ENCODE results near the gene VAC14. TPM values are rescaled to one million over a fixed set of nuclear protein-coding genes. Genes with fewer than 3 reads are reported as not detected.

VAC14 gene
- total RNA-seq, 1 donor from 2014 or later, result 17.9 TPM

DNA sequence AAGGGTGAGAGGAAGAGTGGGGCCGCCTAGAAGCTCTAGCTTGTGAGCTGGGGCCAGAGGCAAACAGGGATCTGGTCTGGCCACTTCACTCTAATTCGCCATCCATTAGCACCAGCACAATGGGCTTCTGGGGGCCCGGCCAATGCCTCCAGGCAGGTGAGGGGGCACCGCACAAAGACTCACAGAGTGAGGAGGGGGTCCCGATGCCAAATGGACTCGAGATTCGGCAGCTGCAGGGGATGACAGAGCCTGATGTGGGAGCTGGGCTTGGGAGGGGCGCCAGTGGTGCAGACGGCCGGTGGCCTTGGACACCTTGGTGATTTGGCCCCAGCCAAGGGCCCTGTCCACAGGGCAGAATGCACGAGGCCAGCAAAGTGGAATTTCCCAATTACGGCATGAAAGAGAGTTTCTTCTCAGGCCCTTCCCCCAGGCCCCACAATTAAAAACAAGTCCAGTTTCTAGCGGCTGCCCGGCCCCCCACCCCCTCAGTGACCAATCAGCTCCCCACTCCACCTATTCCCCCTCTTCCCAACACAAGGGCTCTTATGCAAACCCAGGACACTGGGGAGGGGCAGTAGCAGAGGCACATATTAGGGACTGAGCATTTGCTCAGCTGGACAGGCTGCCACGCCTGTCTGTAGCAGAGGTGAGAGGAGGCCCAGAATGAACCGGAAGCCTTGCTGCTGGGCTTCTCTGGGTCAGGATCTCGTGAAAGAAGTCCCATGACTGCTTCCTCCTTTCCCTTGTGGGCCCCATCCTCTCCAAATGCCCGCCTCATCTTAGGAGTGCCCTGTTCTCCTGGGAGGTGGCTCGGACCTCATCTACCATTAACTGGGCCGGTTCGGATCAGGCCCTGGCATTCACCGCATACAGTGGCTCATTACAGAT lies 75.7 kb downstream of the VAC14 start:
- no peak for DNase-seq (ENCODE audit: low read depth in 2 of 2)

DNA sequence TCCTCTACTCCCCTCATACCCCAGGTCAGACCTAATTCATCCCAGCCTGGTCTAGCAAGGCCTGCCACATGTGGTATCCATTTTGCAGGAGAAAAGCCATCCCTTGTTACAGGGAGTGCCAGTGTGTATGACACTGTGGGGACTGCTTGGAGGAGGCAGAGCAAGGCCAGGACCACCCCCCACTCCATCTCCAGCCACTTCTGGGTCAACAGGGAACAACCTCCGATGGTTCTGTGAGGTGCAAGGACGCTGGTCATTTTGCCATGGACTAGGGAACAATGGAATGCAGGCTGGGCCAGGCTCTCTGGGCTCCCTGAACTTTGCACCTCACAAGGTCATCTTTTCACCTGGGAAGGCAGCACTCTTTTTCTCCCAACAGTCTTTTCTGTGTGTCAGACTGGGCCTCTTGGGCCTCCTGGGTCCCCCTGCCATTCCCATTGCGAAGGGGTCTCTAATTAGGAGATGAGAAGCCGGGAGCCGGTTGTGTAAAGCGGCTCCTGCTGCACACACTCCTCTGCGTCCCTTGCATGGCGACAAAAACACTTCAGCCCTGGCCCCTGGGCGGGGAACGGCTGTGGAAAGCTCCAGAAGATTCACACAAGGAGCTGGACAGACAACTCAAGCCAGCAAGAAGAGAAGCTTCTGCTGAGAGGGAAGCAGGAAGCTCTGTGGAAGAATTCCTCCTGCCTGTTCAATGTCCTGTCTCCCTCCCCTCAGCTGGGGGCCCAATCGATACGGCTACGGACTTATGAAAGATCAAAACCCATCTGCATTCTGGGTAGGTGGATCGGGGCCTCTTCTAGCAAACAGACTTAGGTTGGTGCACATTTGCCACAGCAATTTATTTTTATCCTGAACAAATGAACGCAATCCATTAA lies 76.6 kb downstream of the VAC14 start:
- no peak for DNase-seq (ENCODE audit: low read depth in 2 of 2)

- DNase-seq (ENCODE audit: low read depth in 2 of 2), result no peak
These were observed 77.2 kb downstream of the VAC14 start for GRCh38 chr16:70723740-70724145.

DNA sequence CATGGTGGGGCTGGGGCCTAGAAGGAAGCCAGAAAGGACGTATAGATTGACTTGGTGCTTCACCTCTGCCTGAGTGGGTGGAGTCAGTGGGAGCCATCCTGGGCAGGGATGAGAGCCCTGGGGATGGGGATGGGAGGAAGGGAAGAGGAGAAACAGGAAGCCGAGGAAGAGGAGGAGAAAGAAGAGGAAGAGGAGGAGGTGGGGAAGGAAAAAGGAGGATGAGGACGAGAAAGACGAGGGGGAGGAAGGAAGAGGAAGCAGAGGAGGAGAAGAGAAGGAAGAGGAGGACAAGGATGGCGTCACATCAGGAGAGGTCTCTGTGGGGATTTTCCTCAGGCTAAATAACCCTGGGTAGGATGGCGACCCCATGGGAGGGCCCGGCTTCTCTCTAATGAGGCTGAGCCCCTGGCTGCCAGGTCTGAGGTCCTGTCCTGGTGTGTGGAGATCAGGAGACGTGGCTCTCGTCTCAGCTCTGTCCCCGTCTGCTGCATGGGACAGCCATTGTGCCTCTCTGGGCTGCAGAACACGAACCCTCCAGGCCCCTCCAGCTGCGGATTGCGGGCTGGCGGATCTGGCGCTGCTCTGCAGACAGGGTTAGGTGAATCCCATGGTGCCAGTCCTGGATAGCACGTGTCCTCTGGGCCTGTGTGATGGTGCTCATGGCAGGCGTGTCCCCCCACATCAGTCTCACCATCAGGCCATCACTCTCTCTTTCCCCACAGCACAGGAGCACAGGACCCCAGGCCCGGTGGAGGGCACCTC lies 79.6 kb downstream of the VAC14 start:
- DNase-seq (ENCODE audit: low read depth in 2 of 2), result no peak

- DNase-seq (ENCODE audit: low read depth in 2 of 2), result no peak
These were observed 80.3 kb downstream of the VAC14 start for GRCh38 chr16:70720425-70721201.

DNA sequence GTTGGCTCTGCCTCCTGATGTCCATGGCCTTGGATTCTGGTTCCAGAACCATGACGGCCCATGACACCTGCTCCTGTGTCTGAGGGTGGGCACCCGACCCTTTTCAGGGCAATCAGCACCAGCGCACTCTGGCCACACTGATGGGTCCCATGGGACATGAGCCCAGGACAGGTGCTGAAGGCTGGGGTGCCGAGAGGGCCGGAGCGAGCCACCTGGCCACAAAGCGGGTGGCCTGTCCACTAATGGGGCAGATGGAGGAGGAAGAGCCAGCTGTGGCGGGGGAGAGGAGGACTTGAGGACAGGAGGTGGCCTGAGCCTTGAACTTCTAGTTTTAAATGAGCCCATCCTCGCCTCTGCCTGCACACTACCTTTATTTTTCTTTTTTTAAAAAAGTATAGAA lies 83.9 kb downstream of the VAC14 start:
- DNase-seq (ENCODE audit: low read depth in 2 of 2), result no peak

DNA sequence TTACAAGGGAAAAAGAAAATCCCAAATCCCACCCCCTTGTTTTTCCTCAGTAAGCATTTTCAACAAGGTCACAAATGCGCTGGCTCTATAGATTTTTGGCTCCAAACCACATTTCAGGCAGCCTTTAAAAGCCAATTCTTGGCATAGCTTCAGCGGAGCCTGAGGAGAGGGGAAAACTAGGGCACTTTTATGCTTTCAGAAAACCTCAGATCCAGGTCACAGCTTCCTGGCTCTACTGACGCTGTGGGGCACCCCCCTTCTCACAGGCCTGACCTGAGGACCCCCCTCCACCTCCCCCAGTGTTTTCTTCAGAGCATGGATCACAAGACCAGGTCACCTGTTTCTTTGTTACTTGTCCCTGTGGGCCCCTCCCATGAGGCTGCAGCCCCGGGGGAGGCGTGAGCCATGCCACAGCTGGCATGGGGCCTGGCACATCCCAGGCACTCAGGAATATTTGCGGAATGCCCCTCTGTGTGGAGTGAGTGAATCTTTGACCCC lies 85.0 kb downstream of the VAC14 start:
- peak in 1 of 2 donors; percentile 59 for DNase-seq (ENCODE audit: low read depth in 2 of 2)

GRCh38 chr16:70715055-70715858 lies 85.7 kb downstream of the VAC14 start:
- peak; percentile 52 to 70 for DNase-seq (ENCODE audit: low read depth in 2 of 2)

DNA sequence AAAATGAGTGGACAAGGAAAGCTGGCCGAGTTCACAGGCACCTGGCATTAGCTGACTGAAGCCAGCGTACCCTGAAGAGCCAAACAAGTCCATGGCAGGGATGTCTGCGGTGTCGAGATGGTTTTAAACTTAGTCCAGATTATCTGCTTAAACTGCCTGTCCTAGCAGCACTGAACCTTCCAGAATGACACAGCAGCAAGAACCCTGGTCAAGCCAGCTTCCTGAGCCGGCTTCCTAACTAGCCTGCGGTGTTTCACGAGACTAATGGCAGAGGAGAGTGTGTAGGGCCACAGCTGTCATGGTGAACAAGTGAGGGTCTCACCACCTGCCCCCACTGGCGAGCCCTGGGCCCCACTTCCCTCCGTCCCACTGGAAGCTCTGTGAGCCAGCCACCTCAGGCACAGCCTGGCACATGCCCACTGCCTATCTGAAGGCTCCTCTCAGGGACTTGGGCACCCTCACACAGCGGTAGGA lies 86.3 kb downstream of the VAC14 start:
- no peak for DNase-seq (ENCODE audit: low read depth in 2 of 2)

GRCh38 chr16:70713824-70714223 lies 87.1 kb downstream of the VAC14 start:
- DNase-seq (ENCODE audit: low read depth in 2 of 2), result no peak

DNA sequence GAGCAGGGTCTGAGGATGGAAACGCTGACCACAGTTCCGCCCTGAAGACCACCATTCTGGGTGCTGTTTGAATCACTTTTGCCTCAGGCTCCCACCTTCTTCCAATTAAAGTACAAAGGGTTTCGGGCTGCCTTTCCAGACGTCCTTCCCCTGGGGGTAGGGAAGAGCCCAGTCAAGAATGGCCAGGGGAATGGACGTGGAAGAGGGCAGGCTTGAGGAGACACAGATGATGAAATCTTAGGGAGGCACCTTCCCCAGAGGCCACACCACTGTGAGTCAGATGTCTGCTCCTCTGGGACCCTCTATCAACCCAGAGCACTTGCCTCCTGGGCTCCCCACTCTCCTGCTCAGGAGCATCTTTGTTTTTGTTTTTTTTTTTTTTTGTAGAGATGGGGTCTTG lies 87.6 kb downstream of the VAC14 start:
- no peak for DNase-seq (ENCODE audit: low read depth in 2 of 2)

DNA sequence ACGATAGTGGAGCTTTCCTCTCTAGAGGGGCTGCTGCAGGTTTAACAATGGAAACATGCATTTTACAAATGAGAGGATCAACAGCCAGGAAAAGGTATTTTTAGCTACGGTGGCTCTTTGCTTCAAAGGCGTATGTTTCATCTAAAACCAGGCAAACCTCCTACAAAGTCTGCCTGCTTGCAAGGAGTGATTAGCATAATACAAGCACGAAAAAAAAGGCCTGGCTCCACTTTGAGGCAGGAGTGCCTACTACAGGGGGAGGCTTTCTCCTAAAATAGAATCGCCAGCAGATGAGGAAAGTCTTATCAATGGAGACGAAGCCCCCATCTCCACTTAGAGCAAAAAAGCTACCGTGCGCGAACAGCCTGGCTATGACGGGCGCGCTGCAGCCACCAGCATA lies 88.0 kb downstream of the VAC14 start:
- no peak for DNase-seq (ENCODE audit: low read depth in 2 of 2)

DNA sequence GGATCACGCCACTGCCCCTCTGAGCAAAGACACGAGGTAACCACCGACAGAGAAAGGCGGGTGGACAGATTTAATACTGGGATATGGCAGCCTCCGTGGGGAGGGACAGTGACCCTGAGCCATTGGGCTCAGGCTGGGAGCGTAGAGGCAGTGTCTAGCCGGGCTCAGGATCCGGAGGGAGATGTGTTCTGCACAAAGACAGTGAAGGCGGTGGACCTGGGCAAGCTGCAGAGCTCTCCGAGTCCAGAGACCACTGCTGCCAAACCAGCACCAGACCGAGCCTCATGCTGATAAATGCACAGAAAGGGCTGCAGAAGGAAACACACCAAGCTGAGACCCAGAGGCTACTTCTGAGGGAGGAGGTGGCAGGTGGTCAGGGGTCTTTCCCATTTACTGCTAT lies 88.6 kb downstream of the VAC14 start:
- no peak for DNase-seq (ENCODE audit: low read depth in 2 of 2)

- DNase-seq (ENCODE audit: low read depth in 2 of 2), result no peak
These were observed 89.5 kb downstream of the VAC14 start for GRCh38 chr16:70711211-70712031.

DNA sequence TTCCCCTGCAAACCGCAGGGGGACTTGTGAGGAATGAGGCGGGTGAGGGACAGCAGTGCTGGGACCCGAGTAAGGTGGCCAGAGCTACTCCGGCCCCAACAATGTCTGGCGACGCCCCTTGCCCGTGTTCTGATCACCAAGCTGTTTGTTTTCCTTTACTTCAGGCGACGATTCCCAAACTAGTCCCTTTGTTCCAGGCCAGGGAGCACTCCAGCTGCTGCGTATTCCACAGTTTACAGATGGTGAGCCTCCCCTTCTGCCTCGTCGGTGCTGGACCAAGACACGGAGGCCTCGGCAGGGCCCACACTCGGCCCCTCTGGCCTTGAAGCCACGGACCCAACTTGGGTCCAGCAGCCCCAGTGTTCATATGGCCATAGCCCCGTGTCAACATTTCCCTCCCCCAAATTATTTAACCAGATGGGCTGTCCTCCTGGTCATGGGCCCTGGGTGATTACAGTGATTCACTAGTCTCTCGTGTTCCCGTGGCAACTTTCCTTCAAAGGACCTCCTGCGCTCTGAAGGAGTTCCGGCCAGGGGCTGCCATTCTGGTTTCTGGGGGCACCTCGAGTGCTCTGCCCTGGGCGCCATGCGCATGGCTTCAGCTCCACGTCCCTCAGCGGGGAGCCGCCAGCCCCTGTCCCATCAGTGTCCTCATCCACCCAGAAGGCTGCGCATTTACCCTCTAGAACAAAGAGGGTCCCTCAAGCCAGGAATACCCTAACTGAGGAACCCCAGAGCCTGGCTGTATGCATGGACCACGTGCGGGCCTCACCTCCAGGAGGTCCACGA lies 90.3 kb downstream of the VAC14 start:
- no peak for DNase-seq (ENCODE audit: low read depth in 2 of 2)

- DNase-seq (ENCODE audit: low read depth in 2 of 2), result no peak
These were observed 91.0 kb downstream of the VAC14 start for GRCh38 chr16:70709942-70710341.

GRCh38 chr16:70709457-70709856 lies 91.5 kb downstream of the VAC14 start:
- no peak for DNase-seq (ENCODE audit: low read depth in 2 of 2)
